HL-60 (cell line): ENCODE data around the gene SMIM38.

Experiments
- POLR2AphosphoS5 ChIP-seq: IDR thresholded peaks from 2 replicates; pipeline ENCODE4 v1.6.1; 2012; ENCODE audit warnings: low read depth
- SPI1 ChIP-seq: IDR thresholded peaks from 2 replicates; pipeline ENCODE4 v1.6.1; 2012; ENCODE audit warnings: low read depth, mild to moderate bottlenecking, borderline replicate concordance
- TF ChIP-seq, protein P1 (sequence below): IDR thresholded peaks from one replicate; pipeline ENCODE4 v1.5.1; 2011; ENCODE audit warnings: low read length, control low read depth, inconsistent platforms; ENCODE audit not compliant: insufficient read depth
- TF ChIP-seq, protein P2 (sequence below): IDR thresholded peaks from 2 replicates; pipeline ENCODE4 v1.6.1; 2012; ENCODE audit warnings: low read depth; ENCODE audit not compliant: insufficient replicate concordance

DNA sequence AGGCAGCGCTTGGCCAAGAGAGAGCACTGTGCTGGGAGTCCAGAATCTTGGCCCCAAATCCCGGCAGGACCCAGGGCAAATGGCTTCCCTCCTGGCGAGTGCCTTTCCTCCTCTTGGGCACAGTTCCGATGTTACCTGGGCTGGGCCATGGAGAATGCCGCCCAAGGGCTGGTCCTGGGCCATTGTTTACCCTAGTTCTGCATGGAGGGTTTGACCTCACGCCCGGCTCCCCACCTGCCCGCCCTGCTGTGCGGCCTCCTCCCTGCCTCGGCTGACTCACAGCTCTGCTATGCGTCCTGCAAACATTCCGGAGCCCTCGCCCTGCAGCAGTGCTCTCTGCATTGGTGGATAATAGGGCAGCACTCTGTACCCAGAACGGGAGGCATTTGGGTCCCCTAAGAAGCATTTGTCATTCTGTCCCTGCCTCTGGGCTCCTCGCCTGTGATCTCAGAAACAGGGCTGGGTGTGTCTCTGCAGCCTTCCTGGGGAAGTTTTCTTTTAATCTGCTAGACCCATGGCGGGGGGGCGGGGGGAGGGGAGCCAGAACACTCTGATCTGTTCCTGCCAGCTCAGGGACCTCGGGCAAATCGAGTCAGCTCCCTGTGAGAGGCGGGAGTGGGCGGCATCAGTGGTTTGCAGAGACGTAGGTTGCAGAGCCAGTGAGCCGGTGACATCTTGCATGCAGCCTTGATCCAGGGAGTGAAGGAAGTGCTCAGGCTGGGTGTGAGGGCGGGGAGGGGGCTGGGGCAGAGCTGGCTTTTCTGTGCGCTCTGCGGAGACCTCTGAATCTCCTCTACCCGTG, 32.9 kb upstream of the SMIM38 start:
- TF ChIP-seq, protein P1, sequence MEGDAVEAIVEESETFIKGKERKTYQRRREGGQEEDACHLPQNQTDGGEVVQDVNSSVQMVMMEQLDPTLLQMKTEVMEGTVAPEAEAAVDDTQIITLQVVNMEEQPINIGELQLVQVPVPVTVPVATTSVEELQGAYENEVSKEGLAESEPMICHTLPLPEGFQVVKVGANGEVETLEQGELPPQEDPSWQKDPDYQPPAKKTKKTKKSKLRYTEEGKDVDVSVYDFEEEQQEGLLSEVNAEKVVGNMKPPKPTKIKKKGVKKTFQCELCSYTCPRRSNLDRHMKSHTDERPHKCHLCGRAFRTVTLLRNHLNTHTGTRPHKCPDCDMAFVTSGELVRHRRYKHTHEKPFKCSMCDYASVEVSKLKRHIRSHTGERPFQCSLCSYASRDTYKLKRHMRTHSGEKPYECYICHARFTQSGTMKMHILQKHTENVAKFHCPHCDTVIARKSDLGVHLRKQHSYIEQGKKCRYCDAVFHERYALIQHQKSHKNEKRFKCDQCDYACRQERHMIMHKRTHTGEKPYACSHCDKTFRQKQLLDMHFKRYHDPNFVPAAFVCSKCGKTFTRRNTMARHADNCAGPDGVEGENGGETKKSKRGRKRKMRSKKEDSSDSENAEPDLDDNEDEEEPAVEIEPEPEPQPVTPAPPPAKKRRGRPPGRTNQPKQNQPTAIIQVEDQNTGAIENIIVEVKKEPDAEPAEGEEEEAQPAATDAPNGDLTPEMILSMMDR, result no peak
- TF ChIP-seq POLR2AphosphoS5 (no peak), SPI1 (no peak)
- TF ChIP-seq, protein P2, sequence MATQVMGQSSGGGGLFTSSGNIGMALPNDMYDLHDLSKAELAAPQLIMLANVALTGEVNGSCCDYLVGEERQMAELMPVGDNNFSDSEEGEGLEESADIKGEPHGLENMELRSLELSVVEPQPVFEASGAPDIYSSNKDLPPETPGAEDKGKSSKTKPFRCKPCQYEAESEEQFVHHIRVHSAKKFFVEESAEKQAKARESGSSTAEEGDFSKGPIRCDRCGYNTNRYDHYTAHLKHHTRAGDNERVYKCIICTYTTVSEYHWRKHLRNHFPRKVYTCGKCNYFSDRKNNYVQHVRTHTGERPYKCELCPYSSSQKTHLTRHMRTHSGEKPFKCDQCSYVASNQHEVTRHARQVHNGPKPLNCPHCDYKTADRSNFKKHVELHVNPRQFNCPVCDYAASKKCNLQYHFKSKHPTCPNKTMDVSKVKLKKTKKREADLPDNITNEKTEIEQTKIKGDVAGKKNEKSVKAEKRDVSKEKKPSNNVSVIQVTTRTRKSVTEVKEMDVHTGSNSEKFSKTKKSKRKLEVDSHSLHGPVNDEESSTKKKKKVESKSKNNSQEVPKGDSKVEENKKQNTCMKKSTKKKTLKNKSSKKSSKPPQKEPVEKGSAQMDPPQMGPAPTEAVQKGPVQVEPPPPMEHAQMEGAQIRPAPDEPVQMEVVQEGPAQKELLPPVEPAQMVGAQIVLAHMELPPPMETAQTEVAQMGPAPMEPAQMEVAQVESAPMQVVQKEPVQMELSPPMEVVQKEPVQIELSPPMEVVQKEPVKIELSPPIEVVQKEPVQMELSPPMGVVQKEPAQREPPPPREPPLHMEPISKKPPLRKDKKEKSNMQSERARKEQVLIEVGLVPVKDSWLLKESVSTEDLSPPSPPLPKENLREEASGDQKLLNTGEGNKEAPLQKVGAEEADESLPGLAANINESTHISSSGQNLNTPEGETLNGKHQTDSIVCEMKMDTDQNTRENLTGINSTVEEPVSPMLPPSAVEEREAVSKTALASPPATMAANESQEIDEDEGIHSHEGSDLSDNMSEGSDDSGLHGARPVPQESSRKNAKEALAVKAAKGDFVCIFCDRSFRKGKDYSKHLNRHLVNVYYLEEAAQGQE, result no peak
